ENCODE data around the gene GTF2A1L.

GTF2A1L gene

DNA sequence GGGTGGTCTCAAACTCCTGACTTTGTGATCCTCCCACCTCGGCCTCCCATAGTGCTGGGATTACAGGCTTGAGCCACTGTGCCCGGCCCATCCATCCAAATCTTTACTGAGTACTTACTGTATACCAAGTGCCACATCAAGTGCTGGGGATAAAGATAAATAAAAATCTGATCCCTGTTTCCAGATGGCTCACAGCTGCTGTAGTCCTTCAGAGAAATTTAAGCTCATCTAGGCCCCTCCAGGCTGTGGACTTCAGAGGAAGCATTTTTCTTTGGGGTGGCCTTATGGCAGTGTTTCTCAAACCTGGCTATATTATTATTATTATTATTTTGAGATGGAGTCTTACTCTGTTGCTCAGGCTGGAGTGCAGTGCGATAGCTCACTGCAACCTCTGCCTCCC, 33.7 kb upstream of the GTF2A1L start:
- H3K4me1 ChIP-seq (ENCODE audit: insufficient read depth, low read length, severe bottlenecking), result no peaks in the 10 kb centered on the region
- H3F3A ChIP-seq (ENCODE audit: insufficient read depth, low read length), result no peaks in the 10 kb centered on the region
- no peak overlapping the region for H3K27ac ChIP-seq (ENCODE audit: low read depth, low read length, poor library complexity, severe bottlenecking)
- no peak overlapping the region for H2AFZ ChIP-seq (ENCODE audit: low read length)
- H3K27me3 ChIP-seq (ENCODE audit: insufficient read depth, low read length), result no peaks in the 10 kb centered on the region
- no peak for TF ChIP-seq EZH2 (IDR thresholded peaks at IDR 0.05; ENCODE audit: borderline replicate concordance, low read length)
- TF ChIP-seq, protein P1, sequence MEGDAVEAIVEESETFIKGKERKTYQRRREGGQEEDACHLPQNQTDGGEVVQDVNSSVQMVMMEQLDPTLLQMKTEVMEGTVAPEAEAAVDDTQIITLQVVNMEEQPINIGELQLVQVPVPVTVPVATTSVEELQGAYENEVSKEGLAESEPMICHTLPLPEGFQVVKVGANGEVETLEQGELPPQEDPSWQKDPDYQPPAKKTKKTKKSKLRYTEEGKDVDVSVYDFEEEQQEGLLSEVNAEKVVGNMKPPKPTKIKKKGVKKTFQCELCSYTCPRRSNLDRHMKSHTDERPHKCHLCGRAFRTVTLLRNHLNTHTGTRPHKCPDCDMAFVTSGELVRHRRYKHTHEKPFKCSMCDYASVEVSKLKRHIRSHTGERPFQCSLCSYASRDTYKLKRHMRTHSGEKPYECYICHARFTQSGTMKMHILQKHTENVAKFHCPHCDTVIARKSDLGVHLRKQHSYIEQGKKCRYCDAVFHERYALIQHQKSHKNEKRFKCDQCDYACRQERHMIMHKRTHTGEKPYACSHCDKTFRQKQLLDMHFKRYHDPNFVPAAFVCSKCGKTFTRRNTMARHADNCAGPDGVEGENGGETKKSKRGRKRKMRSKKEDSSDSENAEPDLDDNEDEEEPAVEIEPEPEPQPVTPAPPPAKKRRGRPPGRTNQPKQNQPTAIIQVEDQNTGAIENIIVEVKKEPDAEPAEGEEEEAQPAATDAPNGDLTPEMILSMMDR (IDR thresholded peaks at IDR 0.05; ENCODE audit: low read length), result no peak
- no peaks in the 10 kb centered on the region for H3K9me3 ChIP-seq (ENCODE audit: low read length)
- H4K20me1 ChIP-seq (ENCODE audit: insufficient read depth, low read length), result no peaks in the 10 kb centered on the region
- no peak overlapping the region for H3K9ac ChIP-seq (ENCODE audit: low read length)
- H3K9me2 ChIP-seq (ENCODE audit: low read depth, low read length), result no peaks in the 10 kb centered on the region
- H3K4me3 ChIP-seq (ENCODE audit: low read depth, low read length, poor library complexity, severe bottlenecking), result no peak overlapping the region
- H3K4me2 ChIP-seq (ENCODE audit: low read length), result no peak overlapping the region
- H3K36me3 ChIP-seq (ENCODE audit: insufficient read depth, low read length), result no peaks in the 10 kb centered on the region
- H3K79me2 ChIP-seq (ENCODE audit: insufficient read depth, low read length), result no peaks in the 10 kb centered on the region

DNA sequence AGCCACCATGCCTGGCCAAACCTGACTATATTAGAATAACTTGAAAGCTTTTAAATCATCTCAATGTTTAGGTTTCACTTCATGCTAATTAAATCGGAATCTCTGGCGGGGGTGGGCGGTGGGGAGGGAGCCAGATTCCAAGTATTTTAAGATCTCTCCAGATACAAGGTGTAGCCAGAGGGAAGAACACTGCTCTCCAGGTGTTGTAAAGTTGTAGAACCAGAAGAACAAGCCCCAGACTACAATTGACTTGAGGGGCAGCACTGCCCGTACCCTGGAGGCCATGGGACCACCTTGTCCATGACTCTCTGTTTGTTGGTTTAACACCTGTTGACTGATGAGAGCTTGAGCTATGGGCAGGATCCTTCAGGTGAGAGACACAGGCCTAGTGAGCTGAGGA, 33.1 kb upstream of the GTF2A1L start:
- TF ChIP-seq, protein P1 (IDR thresholded peaks at IDR 0.05; ENCODE audit: low read length), result no peak
- TF ChIP-seq EZH2 (IDR thresholded peaks at IDR 0.05; ENCODE audit: borderline replicate concordance, low read length), result no peak

DNA sequence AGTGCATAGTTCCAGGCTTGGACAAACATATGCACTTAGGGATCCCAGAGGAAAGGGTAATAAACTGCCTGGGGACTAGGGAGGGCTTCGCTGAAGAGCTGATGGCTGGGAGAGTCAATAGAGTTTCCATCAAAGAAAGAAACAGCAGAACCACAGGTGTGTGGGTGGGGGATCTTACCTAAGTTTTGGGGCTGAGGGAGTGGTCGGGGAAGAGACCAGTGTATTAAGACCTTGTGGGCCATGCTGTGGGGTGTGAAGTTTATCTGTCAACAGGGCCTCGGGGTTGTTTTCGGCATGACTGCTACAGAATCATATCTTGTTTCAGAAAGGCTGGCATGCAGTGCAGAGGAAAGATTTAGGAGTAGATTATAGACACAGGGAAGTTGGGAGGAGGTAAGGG, 31.2 kb upstream of the GTF2A1L start:
- no peaks in the 10 kb centered on the region for H3K27me3 ChIP-seq (ENCODE audit: insufficient read depth, low read length)

More for the DNA sequence above, 33.1 kb upstream of the GTF2A1L start:
- Histone ChIP-seq H3K27me3 (ENCODE audit: insufficient read depth, low read length) (no peaks in the 10 kb centered on the region), H3K9me2 (ENCODE audit: low read depth, low read length) (no peaks in the 10 kb centered on the region), H3K9me3 (ENCODE audit: low read length) (no peaks in the 10 kb centered on the region), H3F3A (ENCODE audit: insufficient read depth, low read length) (no peaks in the 10 kb centered on the region), H3K36me3 (ENCODE audit: insufficient read depth, low read length) (no peaks in the 10 kb centered on the region), H3K27ac (ENCODE audit: low read depth, low read length, poor library complexity, severe bottlenecking) (no peak overlapping the region), H3K4me2 (ENCODE audit: low read length) (no peak overlapping the region), H2AFZ (ENCODE audit: low read length) (no peak overlapping the region), H3K79me2 (ENCODE audit: insufficient read depth, low read length) (no peaks in the 10 kb centered on the region), H4K20me1 (ENCODE audit: insufficient read depth, low read length) (no peaks in the 10 kb centered on the region), H3K4me1 (ENCODE audit: insufficient read depth, low read length, severe bottlenecking) (no peaks in the 10 kb centered on the region), H3K4me3 (ENCODE audit: low read depth, low read length, poor library complexity, severe bottlenecking) (no peak overlapping the region), H3K9ac (ENCODE audit: low read length) (no peak overlapping the region)

More for the DNA sequence above, 31.2 kb upstream of the GTF2A1L start:
- Histone ChIP-seq H3K27ac (ENCODE audit: low read depth, low read length, poor library complexity, severe bottlenecking) (no peak overlapping the region), H3K79me2 (ENCODE audit: insufficient read depth, low read length) (no peaks in the 10 kb centered on the region), H3K4me2 (ENCODE audit: low read length) (no peak overlapping the region), H2AFZ (ENCODE audit: low read length) (no peak overlapping the region), H3K9me3 (ENCODE audit: low read length) (no peaks in the 10 kb centered on the region), H4K20me1 (ENCODE audit: insufficient read depth, low read length) (no peaks in the 10 kb centered on the region), H3F3A (ENCODE audit: insufficient read depth, low read length) (no peaks in the 10 kb centered on the region), H3K4me1 (ENCODE audit: insufficient read depth, low read length, severe bottlenecking) (no peaks in the 10 kb centered on the region), H3K4me3 (ENCODE audit: low read depth, low read length, poor library complexity, severe bottlenecking) (no peak overlapping the region), H3K9ac (ENCODE audit: low read length) (no peak overlapping the region), H3K36me3 (ENCODE audit: insufficient read depth, low read length) (no peaks in the 10 kb centered on the region), H3K9me2 (ENCODE audit: low read depth, low read length) (no peaks in the 10 kb centered on the region)
- TF ChIP-seq, protein P1 (IDR thresholded peaks at IDR 0.05; ENCODE audit: low read length), result no peak
- no peak for TF ChIP-seq EZH2 (IDR thresholded peaks at IDR 0.05; ENCODE audit: borderline replicate concordance, low read length)
